HFF-Myc (cell line): ENCODE measurements around the gene IGF2R.

Experiments
- DNase-seq: peaks from one replicate; pipeline ENCODE4 v3.0.0-alpha.2; 2011; ENCODE audit warnings: low read depth; ENCODE audit errors: extremely low read depth
- H3K4me3 ChIP-seq: replicated peaks from 2 replicates; pipeline ENCODE4 v1.5.1; 2011; ENCODE audit warnings: low read depth, mild to moderate bottlenecking, control low read depth, low read length
- CTCF ChIP-seq: IDR thresholded peaks from 2 replicates; pipeline ENCODE4 v1.5.1; 2012; ENCODE audit warnings: mild to moderate bottlenecking, low read depth, low read length, control low read depth; ENCODE audit errors: missing control alignments

IGF2R gene

GRCh38 chr6:160134779-160135547 lies 166.1 kb downstream of the IGF2R start:
- no peak overlapping the region for H3K4me3 ChIP-seq
- no peak for TF ChIP-seq CTCF
- DNase-seq: no peak

- no peak overlapping the region for H3K4me3 ChIP-seq
- TF ChIP-seq CTCF: no peak
- DNase-seq: no peak
Measured at GRCh38 chr6:160135907-160136655, 167.2 kb downstream of the IGF2R start.

GRCh38 chr6:160137130-160137988 lies 168.5 kb downstream of the IGF2R start:
- no peak for TF ChIP-seq CTCF
- DNase-seq: no peak
- H3K4me3 ChIP-seq: no peak overlapping the region

- no peak overlapping the region for H3K4me3 ChIP-seq
- TF ChIP-seq CTCF: peak; percentile 74
- peak; percentile 33 for DNase-seq
Measured at GRCh38 chr6:160137989-160138835, 169.3 kb downstream of the IGF2R start.

- H3K4me3 ChIP-seq: no peak overlapping the region
- no peak for TF ChIP-seq CTCF
- DNase-seq: no peak
Measured at GRCh38 chr6:160138839-160139419, 170.0 kb downstream of the IGF2R start.
